HL-60 (cell line): ENCODE data around the gene RPL10.
A peak's percentile ranks its signal among the peaks of the same experiment; 100 is the strongest.

Experiments
- DNase-seq, 2 experiments: peaks; one replicate each; pipeline ENCODE4 v3.0.0-alpha.2; 2010 to 2020; ENCODE audit warnings: low read depth in 1 of 2, low spot score in 1 of 2
- H3K27ac ChIP-seq: fragments of 250-450 bp; sonication (Bioruptor Pico); replicated peaks from 2 replicates; pipeline ENCODE4 v1.5.1; 2020; ENCODE audit warnings: mild to moderate bottlenecking, moderate library complexity
- H3K27me3 ChIP-seq: fragments of 250-450 bp; sonication (Bioruptor Pico); 2 replicates; pipeline ENCODE4 v1.5.1; 2021; ENCODE audit warnings: mild to moderate bottlenecking, moderate library complexity; ENCODE audit not compliant: insufficient read depth, poor library complexity, severe bottlenecking
- H3K4me3 ChIP-seq: replicated peaks from 2 replicates; pipeline ENCODE4 v1.5.1; 2011; ENCODE audit warnings: mild to moderate bottlenecking, control low read depth, low read length; ENCODE audit not compliant: insufficient read depth
- GABPA ChIP-seq: IDR thresholded peaks from 2 replicates; pipeline ENCODE4 v1.6.1; 2012; ENCODE audit warnings: low read depth
- POLR2AphosphoS5 ChIP-seq: IDR thresholded peaks from 2 replicates; pipeline ENCODE4 v1.6.1; 2012; ENCODE audit warnings: low read depth
- SPI1 ChIP-seq: IDR thresholded peaks from 2 replicates; pipeline ENCODE4 v1.6.1; 2012; ENCODE audit warnings: low read depth, mild to moderate bottlenecking, borderline replicate concordance
- TF ChIP-seq, protein P1 (sequence below): IDR thresholded peaks from 2 replicates; pipeline ENCODE4 v1.6.1; 2012; ENCODE audit warnings: low read depth; ENCODE audit not compliant: insufficient replicate concordance
- TF ChIP-seq, protein P2 (sequence below): IDR thresholded peaks from one replicate; pipeline ENCODE4 v1.5.1; 2011; ENCODE audit warnings: low read length, control low read depth, inconsistent platforms; ENCODE audit not compliant: insufficient read depth

Gene RPL10

GRCh38 chrX:154441564-154441963 is 43.4 kb downstream of the RPL10 start:
- TF ChIP-seq, protein P1, sequence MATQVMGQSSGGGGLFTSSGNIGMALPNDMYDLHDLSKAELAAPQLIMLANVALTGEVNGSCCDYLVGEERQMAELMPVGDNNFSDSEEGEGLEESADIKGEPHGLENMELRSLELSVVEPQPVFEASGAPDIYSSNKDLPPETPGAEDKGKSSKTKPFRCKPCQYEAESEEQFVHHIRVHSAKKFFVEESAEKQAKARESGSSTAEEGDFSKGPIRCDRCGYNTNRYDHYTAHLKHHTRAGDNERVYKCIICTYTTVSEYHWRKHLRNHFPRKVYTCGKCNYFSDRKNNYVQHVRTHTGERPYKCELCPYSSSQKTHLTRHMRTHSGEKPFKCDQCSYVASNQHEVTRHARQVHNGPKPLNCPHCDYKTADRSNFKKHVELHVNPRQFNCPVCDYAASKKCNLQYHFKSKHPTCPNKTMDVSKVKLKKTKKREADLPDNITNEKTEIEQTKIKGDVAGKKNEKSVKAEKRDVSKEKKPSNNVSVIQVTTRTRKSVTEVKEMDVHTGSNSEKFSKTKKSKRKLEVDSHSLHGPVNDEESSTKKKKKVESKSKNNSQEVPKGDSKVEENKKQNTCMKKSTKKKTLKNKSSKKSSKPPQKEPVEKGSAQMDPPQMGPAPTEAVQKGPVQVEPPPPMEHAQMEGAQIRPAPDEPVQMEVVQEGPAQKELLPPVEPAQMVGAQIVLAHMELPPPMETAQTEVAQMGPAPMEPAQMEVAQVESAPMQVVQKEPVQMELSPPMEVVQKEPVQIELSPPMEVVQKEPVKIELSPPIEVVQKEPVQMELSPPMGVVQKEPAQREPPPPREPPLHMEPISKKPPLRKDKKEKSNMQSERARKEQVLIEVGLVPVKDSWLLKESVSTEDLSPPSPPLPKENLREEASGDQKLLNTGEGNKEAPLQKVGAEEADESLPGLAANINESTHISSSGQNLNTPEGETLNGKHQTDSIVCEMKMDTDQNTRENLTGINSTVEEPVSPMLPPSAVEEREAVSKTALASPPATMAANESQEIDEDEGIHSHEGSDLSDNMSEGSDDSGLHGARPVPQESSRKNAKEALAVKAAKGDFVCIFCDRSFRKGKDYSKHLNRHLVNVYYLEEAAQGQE: no peak
- no peak for TF ChIP-seq POLR2AphosphoS5
- TF ChIP-seq, protein P2, sequence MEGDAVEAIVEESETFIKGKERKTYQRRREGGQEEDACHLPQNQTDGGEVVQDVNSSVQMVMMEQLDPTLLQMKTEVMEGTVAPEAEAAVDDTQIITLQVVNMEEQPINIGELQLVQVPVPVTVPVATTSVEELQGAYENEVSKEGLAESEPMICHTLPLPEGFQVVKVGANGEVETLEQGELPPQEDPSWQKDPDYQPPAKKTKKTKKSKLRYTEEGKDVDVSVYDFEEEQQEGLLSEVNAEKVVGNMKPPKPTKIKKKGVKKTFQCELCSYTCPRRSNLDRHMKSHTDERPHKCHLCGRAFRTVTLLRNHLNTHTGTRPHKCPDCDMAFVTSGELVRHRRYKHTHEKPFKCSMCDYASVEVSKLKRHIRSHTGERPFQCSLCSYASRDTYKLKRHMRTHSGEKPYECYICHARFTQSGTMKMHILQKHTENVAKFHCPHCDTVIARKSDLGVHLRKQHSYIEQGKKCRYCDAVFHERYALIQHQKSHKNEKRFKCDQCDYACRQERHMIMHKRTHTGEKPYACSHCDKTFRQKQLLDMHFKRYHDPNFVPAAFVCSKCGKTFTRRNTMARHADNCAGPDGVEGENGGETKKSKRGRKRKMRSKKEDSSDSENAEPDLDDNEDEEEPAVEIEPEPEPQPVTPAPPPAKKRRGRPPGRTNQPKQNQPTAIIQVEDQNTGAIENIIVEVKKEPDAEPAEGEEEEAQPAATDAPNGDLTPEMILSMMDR: no peak
- TF ChIP-seq SPI1: no peak
- no peak for TF ChIP-seq GABPA
- Histone ChIP-seq H3K4me3 (no peak overlapping the region), H3K27ac (no peak overlapping the region), H3K27me3 (no peaks in the 10 kb centered on the region)
- DNase-seq: no peak

DNA sequence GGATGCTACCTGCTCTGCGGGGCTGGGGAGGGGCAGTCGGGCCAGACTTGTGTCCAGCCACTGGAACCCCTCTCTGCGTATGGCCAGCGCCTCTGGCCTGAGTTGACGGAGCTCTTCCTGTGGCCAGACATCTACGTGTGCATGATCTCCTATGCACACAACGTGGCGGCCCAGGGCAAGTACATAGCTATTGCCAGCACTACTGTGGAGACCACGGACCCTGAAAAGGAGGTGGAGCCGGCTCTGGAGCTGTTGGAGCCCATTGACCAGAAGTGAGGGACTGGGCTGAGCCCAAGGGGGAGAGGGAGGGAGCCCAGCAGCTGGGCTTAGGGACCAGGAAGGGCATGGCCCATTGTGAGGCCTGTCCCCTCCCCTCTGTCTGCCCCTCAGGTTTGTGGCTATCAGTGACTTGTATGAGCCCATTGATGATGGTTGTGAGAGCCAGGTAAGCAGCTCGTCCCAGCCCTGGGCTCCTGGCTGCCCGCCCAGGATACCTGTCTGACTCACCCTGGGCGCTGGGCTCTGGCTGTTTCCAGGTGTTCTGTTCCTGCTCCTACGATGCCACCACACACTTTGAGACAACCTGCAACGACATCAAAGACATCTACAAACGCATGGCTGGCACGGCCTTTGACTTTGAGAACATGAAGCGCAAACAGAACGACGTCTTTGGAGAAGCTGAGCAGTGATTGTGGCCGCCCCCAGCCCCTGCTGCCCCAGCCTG is 44.0 kb downstream of the RPL10 start:
- TF ChIP-seq GABPA (no peak), SPI1 (no peak), POLR2AphosphoS5 (no peak)
- TF ChIP-seq, protein P2: no peak
- TF ChIP-seq, protein P1: no peak
- DNase-seq: no peak
- H3K27ac ChIP-seq: no peak overlapping the region

DNA sequence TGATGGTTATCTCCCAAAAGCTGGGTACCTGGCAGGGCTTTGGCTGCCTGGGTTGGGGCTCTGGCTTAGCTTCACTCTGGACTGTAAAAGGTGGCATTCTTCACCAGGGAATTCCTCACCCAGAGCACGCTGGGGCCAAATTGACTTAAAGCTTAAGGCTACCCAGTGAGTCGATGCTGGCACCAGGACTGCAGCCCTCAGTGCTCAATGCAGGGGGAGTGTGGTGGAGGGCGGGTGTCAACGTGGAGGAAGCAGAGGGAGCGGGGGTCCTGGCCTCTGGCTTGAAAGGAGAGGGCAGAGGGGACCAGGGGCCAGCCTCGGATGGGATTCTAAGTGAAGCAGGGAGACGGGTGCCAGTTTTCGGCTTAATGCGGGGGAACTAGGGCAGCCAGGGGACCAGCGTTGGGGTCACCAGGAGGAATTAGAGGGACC is 45.3 kb downstream of the RPL10 start:
- Histone ChIP-seq H3K27ac (no peak overlapping the region), H3K4me3 (peak overlapping the region; percentile 42), H3K27me3 (no peaks in the 10 kb centered on the region)
- DNase-seq: no peak
- no peak for TF ChIP-seq SPI1
- TF ChIP-seq, protein P2: no peak
- TF ChIP-seq GABPA: no peak
- TF ChIP-seq POLR2AphosphoS5: no peak
- TF ChIP-seq, protein P1: no peak

More for the DNA sequence above, 44.0 kb downstream of the RPL10 start:
- Histone ChIP-seq H3K4me3 (no peak overlapping the region), H3K27me3 (no peaks in the 10 kb centered on the region)
